IMR-90 (cell line): ENCODE data around the gene SRCAP. TPM values are rescaled to one million over a fixed set of nuclear protein-coding genes. Genes with fewer than 3 reads are reported as not detected.
"Not testable (repeated sequence)": the region's sequence is repeated elsewhere in the genome, so short reads cannot be mapped to it uniquely, and the experiment has no call there.

Experiments used
- ATAC-seq: fragments of 200-7000 bp; cut with Tn5 transposase; 2 replicates; pipeline ENCODE4 v1.9.1; 2020; ENCODE audit warnings: low read depth, mild to moderate bottlenecking, moderate library complexity
- BruUV-seq: library from RNA; stranded (reverse); fragments of 400-500 nt; replicated peaks from 2 replicates; lab custom pipeline; 2021; lab: Mats Ljungman, UMichigan
- CTCF ChIA-PET: fragments of 300-600 bp; formaldehyde crosslinking; extraction: SDS; loops from one replicate; lab custom pipeline; 2021; ENCODE audit warnings: antibody characterized with exemption; lab: Yijun Ruan, JAX
- POLR2A ChIA-PET: fragments of 300-600 bp; sonication (Branson Sonifier 250); formaldehyde crosslinking; loops from one replicate; lab custom pipeline; 2022; ENCODE audit warnings: antibody characterized with exemption; ENCODE audit not compliant: unreplicated experiment; lab: Charles Lee
- DNase-seq: peaks from one replicate; pipeline ENCODE4 v3.0.0; 2013
- H2AFZ ChIP-seq: replicated peaks from 2 replicates; pipeline ENCODE3; 2013; ENCODE audit warnings: low read length, mild to moderate bottlenecking; ENCODE audit not compliant: poor library complexity
- H2AK5ac ChIP-seq: 2 replicates; pipeline ENCODE4 v1.6.1; 2013; ENCODE audit warnings: low read depth, low read length, inconsistent platforms
- H2AK9ac ChIP-seq: replicated peaks from 2 replicates; pipeline ENCODE3; 2013; ENCODE audit warnings: mild to moderate bottlenecking, low read depth, low read length, moderate library complexity; ENCODE audit not compliant: poor library complexity
- H2BK120ac ChIP-seq: 2 replicates; pipeline ENCODE4 v1.6.1; 2013; ENCODE audit warnings: low read depth, low read length, inconsistent platforms
- H2BK15ac ChIP-seq: 3 replicates; pipeline ENCODE4 v1.6.1; 2013; ENCODE audit warnings: low read depth, low read length, inconsistent platforms
- H2BK20ac ChIP-seq: 2 replicates; pipeline ENCODE4 v1.6.1; 2013; ENCODE audit warnings: low read depth, mild to moderate bottlenecking, inconsistent platforms, low read length, moderate library complexity
- H2BK5ac ChIP-seq: 2 replicates; pipeline ENCODE4 v1.6.1; 2013; ENCODE audit warnings: mild to moderate bottlenecking, low read depth, low read length, inconsistent platforms; ENCODE audit not compliant: poor library complexity, severe bottlenecking
- H3K14ac ChIP-seq: replicated peaks from 2 replicates; pipeline ENCODE4 v1.6.1; 2013; ENCODE audit warnings: low read depth, low read length, inconsistent platforms
- H3K18ac ChIP-seq: 2 replicates; pipeline ENCODE4 v1.6.1; 2013; ENCODE audit warnings: low read depth, low read length, control low read depth
- H3K23ac ChIP-seq: 2 replicates; pipeline ENCODE4 v1.6.1; 2013; ENCODE audit warnings: low read depth, low read length, inconsistent platforms
- H3K27ac ChIP-seq: 2 replicates; pipeline ENCODE4 v1.5.1; 2013; ENCODE audit warnings: mild to moderate bottlenecking, control low read depth, low read length; ENCODE audit not compliant: insufficient read depth
- H3K27me3 ChIP-seq: 2 replicates; pipeline ENCODE4 v1.6.1; 2013; ENCODE audit warnings: low read length; ENCODE audit not compliant: control insufficient read depth, insufficient read depth
- H3K36me3 ChIP-seq: 2 replicates; pipeline ENCODE4 v1.6.1; 2013; ENCODE audit warnings: low read length, mixed read lengths; ENCODE audit not compliant: control insufficient read depth, insufficient read depth
- H3K4ac ChIP-seq: 2 replicates; pipeline ENCODE4 v1.6.1; 2013; ENCODE audit warnings: low read depth, low read length, inconsistent platforms
- H3K4me1 ChIP-seq: 2 replicates; pipeline ENCODE4 v1.6.1; 2013; ENCODE audit warnings: low read length, mixed read lengths; ENCODE audit not compliant: control insufficient read depth, insufficient read depth
- H3K4me2 ChIP-seq: 2 replicates; pipeline ENCODE4 v1.6.1; 2013; ENCODE audit warnings: low read depth, mild to moderate bottlenecking, control low read depth, low read length, moderate library complexity
- H3K4me3 ChIP-seq: 2 replicates; pipeline ENCODE4 v1.5.1; 2013; ENCODE audit warnings: low read depth, mild to moderate bottlenecking, control low read depth, low read length, moderate library complexity; ENCODE audit not compliant: insufficient read depth
- H3K56ac ChIP-seq: 2 replicates; pipeline ENCODE4 v1.6.1; 2013; ENCODE audit warnings: low read length, inconsistent platforms; ENCODE audit not compliant: insufficient read depth; ENCODE audit errors: extremely low read depth
- H3K79me1 ChIP-seq, 2 experiments: 2 replicates each; pipeline ENCODE4 v1.6.1; 2013; ENCODE audit warnings: low read length in 2 of 2, inconsistent platforms in 1 of 2, low read depth in 1 of 2
- H3K9ac ChIP-seq: 2 replicates; pipeline ENCODE4 v1.6.1; 2013; ENCODE audit warnings: low read depth, low read length, control low read depth
- H3K9me1 ChIP-seq: 2 replicates; pipeline ENCODE4 v1.6.1; 2013; ENCODE audit warnings: low read length, inconsistent platforms; ENCODE audit not compliant: insufficient read depth
- H3K9me3 ChIP-seq: 2 replicates; pipeline ENCODE4 v1.6.1; 2013; ENCODE audit warnings: low read length; ENCODE audit not compliant: control insufficient read depth, insufficient read depth
- H4K20me1 ChIP-seq: 2 replicates; pipeline ENCODE4 v1.6.1; 2013; ENCODE audit warnings: low read length, inconsistent platforms; ENCODE audit not compliant: insufficient read depth
- H4K5ac ChIP-seq: 2 replicates; pipeline ENCODE4 v1.6.1; 2013; ENCODE audit warnings: mild to moderate bottlenecking, low read depth, low read length, control low read depth
- H4K8ac ChIP-seq, 2 experiments: 2 replicates each; pipeline ENCODE4 v1.6.1; 2013; ENCODE audit warnings: low read depth in 2 of 2, low read length in 2 of 2, control low read depth in 1 of 2, inconsistent platforms in 1 of 2
- H4K91ac ChIP-seq: 2 replicates; pipeline ENCODE4 v1.6.1; 2013; ENCODE audit warnings: low read depth, low read length, inconsistent platforms; ENCODE audit not compliant: insufficient read depth
- WGBS, 2 experiments: methylation state at CpG; one replicate each; pipeline versions ENCODE4 v1.1.5 to v1.1.7; 2013; ENCODE audit warnings: missing lambda C conversion rate in 2 of 2; ENCODE audit not compliant: insufficient read length in 1 of 2; ENCODE audit errors: extremely low coverage in 2 of 2; 5-methylcytosine and 5-hydroxymethylcytosine counted together
- dilution Hi-C: fragments of 300-500 bp; cut with HindIII; formaldehyde crosslinking; loops from one replicate; pipeline ENCODE4 v1.14.3; 2018; ENCODE audit warnings: low sequenced_read_pairs; ENCODE audit not compliant: unreplicated experiment
- in situ Hi-C: fragments of 300-500 bp; cut with MboI; formaldehyde crosslinking; loops from 3 replicates; pipeline ENCODE4 v1.14.3; 2019; ENCODE audit warnings: low sequenced_read_pairs, inconsistent platforms, mixed read lengths
- intact Hi-C: fragments of 100-400 bp; cut with micrococcal nuclease; formaldehyde crosslinking; loops from 2 replicates; pipeline ENCODE4 v1.10.0; 2022
- polyA plus RNA-seq, 3 experiments: library from polyadenylated mRNA; depleted of rRNA; stranded (reverse); fragments of >200 nt; gene quantifications; 2 replicates each; pipeline ENCODE4 v1.2.3, GENCODE V29; 2012; ENCODE audit warnings: low replicate concordance in 1 of 3
- total RNA-seq: library from RNA; depleted of rRNA; stranded (reverse); fragments of >200 nt; gene quantifications from 2 replicates; pipeline ENCODE4 v1.2.3, GENCODE V29; 2012

The SRCAP gene
- total and polyA plus RNA-seq, 2 of the 4 experiments (the other 2 are of a cell fraction) = 4.5 to 8.2 TPM

GRCh38 chr16:30696646-30697045 is 2.3 kb upstream of the SRCAP start:
- H3K27me3 ChIP-seq, dilution Hi-C loops, H3K27ac ChIP-seq, H2BK120ac ChIP-seq, H3K56ac ChIP-seq, ATAC-seq, H3K9me3 ChIP-seq, H4K8ac ChIP-seq, H4K5ac ChIP-seq, BruUV-seq, H3K9ac ChIP-seq, H3K4ac ChIP-seq, H2AK9ac ChIP-seq, H3K18ac ChIP-seq, H3K23ac ChIP-seq, POLR2A ChIA-PET, H3K14ac ChIP-seq, H2BK15ac ChIP-seq, CTCF ChIA-PET, DNase-seq, in situ Hi-C loops, H2AFZ ChIP-seq, H2AK5ac ChIP-seq, H3K4me1 ChIP-seq, H4K91ac ChIP-seq, H2BK5ac ChIP-seq, H3K9me1 ChIP-seq, H3K4me3 ChIP-seq, H3K4me2 ChIP-seq, H2BK20ac ChIP-seq: not testable (repeated sequence)
- intact Hi-C loops = loop anchor here (5.0 kb wide), 1 partner anchor 226 kb away; the partner anchor contains the start of gene FBXL19
- Histone ChIP-seq H3K79me1 (peaks cover 6 to 31% of the 10 kb centered on the region in 2 experiments; a peak in 3 of 4 replicates), H4K20me1 (peaks cover 18% of the 10 kb centered on the region), H3K36me3 (peaks cover 11% of the 10 kb centered on the region)
- no CpG with 5 or more reads among the region's 3 CpGs for WGBS, 2 experiments
